Endothelial cell of umbilical vein (primary cell): Measurements from ENCODE around the gene CAV1. TPM values are rescaled to one million over a fixed set of nuclear protein-coding genes. Genes with fewer than 3 reads are reported as not detected.

Experiments used
- BruUV-seq: library from RNA; stranded (reverse); fragments of 400-500 nt; replicated peaks from 2 replicates; lab custom pipeline; 2021; lab: Mats Ljungman, UMichigan
- CTCF ChIA-PET: fragments of 300-600, 350-600 bp; sonication (Branson Sonifier 250); formaldehyde crosslinking; loops from one replicate; lab custom pipeline; 2021; ENCODE audit warnings: antibody characterized with exemption, inconsistent platforms; lab: Charles Lee
- POLR2A ChIA-PET: fragments of 300-600, 350-600 bp; sonication (Branson Sonifier 250); formaldehyde crosslinking; loops from one replicate; lab custom pipeline; 2021; ENCODE audit warnings: antibody characterized with exemption, inconsistent platforms; lab: Charles Lee
- DNase-seq: peaks from one replicate; pipeline ENCODE4 v3.0.0-alpha.2; 2011; ENCODE audit warnings: low read depth, low spot score
- FAIRE-seq: peaks from 2 replicates; lab custom pipeline; 2011; peaks lifted over from hg19 to GRCh38; lab: Jason Lieb, UNC
- H2AFZ ChIP-seq: 2 replicates; pipeline ENCODE4 v1.6.0; 2012; ENCODE audit warnings: low read depth, low read length, control low read depth, inconsistent platforms
- H3K27ac ChIP-seq: 2 replicates; pipeline ENCODE4 v1.5.1; 2011; ENCODE audit warnings: low read depth, mild to moderate bottlenecking, control low read depth, low read length, moderate library complexity; ENCODE audit not compliant: insufficient read depth
- H3K27me3 ChIP-seq, 2 experiments: 2 replicates each; pipeline versions ENCODE4 v1.6.0 to v1.6.1; 2011; ENCODE audit warnings: low read length in 2 of 2, mixed read lengths in 1 of 2; ENCODE audit not compliant: control insufficient read depth in 2 of 2, insufficient read depth in 2 of 2
- H3K36me3 ChIP-seq, 2 experiments: 2 replicates in 1 of 2; 3 replicates in 1 of 2; pipeline ENCODE4 v1.5.1; 2011; ENCODE audit warnings: low read length in 2 of 2, mild to moderate bottlenecking in 1 of 2, moderate library complexity in 1 of 2; ENCODE audit not compliant: control insufficient read depth in 2 of 2, insufficient read depth in 2 of 2; ENCODE audit errors: extremely low read depth in 1 of 2
- H3K4me1 ChIP-seq: 3 replicates; pipeline ENCODE4 v1.5.1; 2011; ENCODE audit warnings: mild to moderate bottlenecking, low read length; ENCODE audit not compliant: control insufficient read depth, insufficient read depth; ENCODE audit errors: extremely low read depth
- H3K4me2 ChIP-seq: 2 replicates; pipeline ENCODE4 v1.6.1; 2011; ENCODE audit warnings: low read length, control low read depth, mixed read lengths; ENCODE audit not compliant: insufficient read depth
- H3K4me3 ChIP-seq, 3 experiments: fragments of 200-600 bp in 1 of 3; sonication (generic), shearing (Covaris generic) in 1 of 3; replicated peaks in 1 of 3; 2 replicates each; pipeline ENCODE4 v1.5.1; 2011 to 2016; ENCODE audit warnings: control low read depth in 3 of 3, low read length in 3 of 3, mild to moderate bottlenecking in 2 of 3, inconsistent platforms in 1 of 3, low read depth in 1 of 3, moderate library complexity in 1 of 3; ENCODE audit not compliant: insufficient read depth in 1 of 3
- H3K79me2 ChIP-seq: 2 replicates; pipeline ENCODE4 v1.6.0; 2012; ENCODE audit warnings: low read length, inconsistent platforms; ENCODE audit not compliant: control insufficient read depth, insufficient read depth
- H3K9ac ChIP-seq: replicated peaks from 2 replicates; pipeline ENCODE3; 2011; ENCODE audit warnings: low read length, control low read depth; ENCODE audit not compliant: insufficient read depth; ENCODE audit errors: extremely low read depth
- H3K9me1 ChIP-seq: replicated peaks from 3 replicates; pipeline ENCODE4 v1.6.0; 2011; ENCODE audit warnings: mild to moderate bottlenecking, low read length; ENCODE audit not compliant: control insufficient read depth, insufficient read depth; ENCODE audit errors: extremely low read depth
- H3K9me3 ChIP-seq: replicated peaks from 2 replicates; pipeline ENCODE4 v1.5.1; 2012; ENCODE audit warnings: low read length, inconsistent platforms; ENCODE audit not compliant: control insufficient read depth, insufficient read depth
- H4K20me1 ChIP-seq: replicated peaks from 2 replicates; pipeline ENCODE3; 2011; ENCODE audit warnings: mild to moderate bottlenecking, low read length; ENCODE audit not compliant: control insufficient read depth, insufficient read depth; ENCODE audit errors: extremely low read depth
- CTCF ChIP-seq, 2 donors: IDR thresholded peaks; 1 replicate in 1 of 2; 2 replicates in 1 of 2; pipeline ENCODE4 v1.5.1; 2011; ENCODE audit warnings: low read length in 2 of 2, mild to moderate bottlenecking in 2 of 2, moderate library complexity in 2 of 2, control low read depth in 1 of 2, inconsistent platforms in 1 of 2, low read depth in 1 of 2; ENCODE audit not compliant: insufficient read depth in 1 of 2; ENCODE audit errors: extremely low read depth in 1 of 2
- FOS ChIP-seq: IDR thresholded peaks from 2 replicates; pipeline ENCODE4 v1.6.1; 2011; ENCODE audit warnings: mild to moderate bottlenecking, low read length, moderate library complexity, borderline replicate concordance; ENCODE audit not compliant: insufficient read depth
- GATA2 ChIP-seq: IDR thresholded peaks from 2 replicates; pipeline ENCODE4 v1.7.0; 2011; ENCODE audit warnings: low read depth, mild to moderate bottlenecking, moderate library complexity, mixed read lengths, low read length; ENCODE audit not compliant: insufficient read length, insufficient read depth
- JUN ChIP-seq: IDR thresholded peaks from 2 replicates; pipeline ENCODE4 v1.6.1; 2011; ENCODE audit warnings: borderline replicate concordance, low read depth; ENCODE audit not compliant: insufficient read length, insufficient read depth
- POLR2A ChIP-seq: IDR thresholded peaks from 2 replicates; pipeline ENCODE4 v1.6.1; 2012; ENCODE audit warnings: low read depth, mild to moderate bottlenecking, control low read depth, low read length
- POLR2AphosphoS5 ChIP-seq: IDR thresholded peaks from 2 replicates; pipeline ENCODE4 v1.6.1; 2012; ENCODE audit warnings: low read depth, mild to moderate bottlenecking, control low read depth, low read length, moderate library complexity; ENCODE audit not compliant: insufficient read depth
- dilution Hi-C: fragments of 300-500 bp; cut with MboI; formaldehyde crosslinking; loops from one replicate; pipeline ENCODE4 v1.15.0; 2019; ENCODE audit warnings: low sequenced_read_pairs; ENCODE audit not compliant: extremely low pct_ligation_motif_present
- intact Hi-C: fragments of 100-400 bp; cut with micrococcal nuclease; formaldehyde crosslinking; loops from one replicate; pipeline ENCODE4 v1.10.0; 2022
- polyA plus RNA-seq, 4 experiments: library from polyadenylated mRNA; depleted of rRNA in 3 of 4; stranded (reverse) in 3 of 4; unstranded in 1 of 4; fragments of >200 nt; gene quantifications; 2 replicates each; pipeline versions ENCODE4 v1.2.1 to v1.2.3, GENCODE V29; 2011 to 2012; ENCODE audit warnings: missing spikeins in 1 of 4
- total RNA-seq: library from RNA; stranded (reverse); gene quantifications from 2 replicates; pipeline ENCODE4 v1.2.3, GENCODE V29; 2021
- TF ChIP-seq, protein P1 (sequence below): IDR thresholded peaks from 2 replicates; pipeline ENCODE4 v1.6.1; 2011; ENCODE audit not compliant: insufficient read depth, insufficient read length

Gene CAV1
- total and polyA plus RNA-seq, 2 donors (not counting 3 experiments of a cell fraction or from before 2014, with no cell fraction given) = 1,483 to 3,129 TPM

GRCh38 chr7:116610210-116610609 is 85.4 kb downstream of the CAV1 start:
- Histone ChIP-seq H4K20me1 (no peaks in the 10 kb centered on the region), H3K9me3 (no peaks in the 10 kb centered on the region), H2AFZ (no peak overlapping the region), H3K27ac (no peak overlapping the region), H3K4me3 (no peak overlapping the region), H3K36me3 (no peaks in the 10 kb centered on the region), H3K9me1 (no peaks in the 10 kb centered on the region), H3K79me2 (no peaks in the 10 kb centered on the region), H3K4me2 (peak overlapping the region; percentile 30), H3K27me3 (no peaks in the 10 kb centered on the region), H3K9ac (no peak overlapping the region), H3K4me1 (peaks cover 23% of the 10 kb centered on the region)
- DNase-seq = peak; percentile 82
- peak; percentile 62 for FAIRE-seq
- TF ChIP-seq CTCF (IDR thresholded peaks at IDR 0.05; ENCODE audit: extremely low read depth in 1 of 2, insufficient read depth in 1 of 2, low read depth in 1 of 2, low read length in 2 of 2) (no peak), FOS (peak; percentile 79), POLR2A (peak; percentile 20), GATA2 (peak; percentile 82), JUN (peak; percentile 75), POLR2AphosphoS5 (peak; percentile 69)
- TF ChIP-seq, protein P1, sequence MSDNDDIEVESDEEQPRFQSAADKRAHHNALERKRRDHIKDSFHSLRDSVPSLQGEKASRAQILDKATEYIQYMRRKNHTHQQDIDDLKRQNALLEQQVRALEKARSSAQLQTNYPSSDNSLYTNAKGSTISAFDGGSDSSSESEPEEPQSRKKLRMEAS = no peak
- intact Hi-C loops = loop anchor here (1.0 kb wide), 1 partner anchor 17 kb away; no protein-coding TSS in a partner anchor
- ChIA-PET CTCF (interaction anchor here (1.0 to 1.9 kb wide), 3 partner anchors 9 to 21 kb away, joined by 4 to 5 read pairs (median 4); no protein-coding TSS in a partner anchor), POLR2A (no interaction called here)
- BruUV-seq = no TSS peak
- dilution Hi-C loops = no loop called here
